ENCODE data around the gene EXOSC3. TPM values are rescaled to one million over a fixed set of nuclear protein-coding genes. Genes with fewer than 3 reads are reported as not detected.

Gene EXOSC3
- total and polyA plus RNA-seq, 2 of the 8 experiments (the other 6 are each of a cell fraction or from before 2014, with no cell fraction given): 46.7 to 73.4 TPM

- Histone ChIP-seq H3K4me2 (ENCODE audit: insufficient read depth in 1 of 2, low read depth in 2 of 2, low read length in 2 of 2) (no peak overlapping the region), H3K9ac (replicated peaks in 1 of 4; ENCODE audit: extremely low read depth in 1 of 4, low read depth in 3 of 4, low read length in 3 of 4) (no peak overlapping the region), H4K5ac (ENCODE audit: insufficient read length, low read depth, low read length) (no peak overlapping the region), H2BK15ac (ENCODE audit: low read length) (no peak overlapping the region), H3K4me3 (ENCODE audit: extremely low read depth in 1 of 4, insufficient read depth in 2 of 4, low read depth in 3 of 4, low read length in 4 of 4) (no peak overlapping the region), H3K79me1 (ENCODE audit: low read depth, low read length) (no peaks in the 10 kb centered on the region; the same call in 1 of the 2 replicates), H3K14ac (ENCODE audit: insufficient read length) (no peak overlapping the region), H3K18ac (ENCODE audit: extremely low read depth, low read length) (no peak overlapping the region), H2BK20ac (ENCODE audit: low read length) (no peak overlapping the region), H3K56ac (replicated peaks; ENCODE audit: insufficient read length, low read depth, low read length) (no peak overlapping the region), H3K36me3 (ENCODE audit: control insufficient read depth in 2 of 4, insufficient read depth in 4 of 4, low read length in 3 of 4) (no peaks in the 10 kb centered on the region), H2BK12ac (ENCODE audit: low read depth, low read length) (no peak overlapping the region), H3K23ac (ENCODE audit: insufficient read length) (no peak overlapping the region), H4K91ac (replicated peaks; ENCODE audit: insufficient read length, low read length) (no peak overlapping the region), H2BK5ac (ENCODE audit: low read depth, low read length) (no peak overlapping the region), H2AFZ (ENCODE audit: low read length) (no peak overlapping the region), H4K8ac (ENCODE audit: extremely low read depth, insufficient read depth, low read length) (no peak overlapping the region), H3K4me1 (replicated peaks in 1 of 4; ENCODE audit: control insufficient read depth in 3 of 4, insufficient read depth in 4 of 4, low read length in 3 of 4) (no peaks in the 10 kb centered on the region), H2BK120ac (replicated peaks; ENCODE audit: low read depth, low read length) (no peak overlapping the region), H3K27ac (ENCODE audit: low read depth, low read length) (no peak overlapping the region), H3K23me2 (ENCODE audit: low read depth, low read length) (no peaks in the 10 kb centered on the region), H2AK5ac (ENCODE audit: low read depth, low read length) (no peak overlapping the region), H3K27me3 (replicated peaks in 1 of 4; ENCODE audit: control insufficient read depth in 3 of 4, extremely low read depth in 1 of 4, insufficient read depth in 3 of 4, low read length in 3 of 4) (no peaks in the 10 kb centered on the region), H3K4ac (replicated peaks; ENCODE audit: insufficient read length, low read depth, low read length) (no peak overlapping the region), H3K79me2 (ENCODE audit: control insufficient read depth in 1 of 2, insufficient read depth in 2 of 2, low read length in 2 of 2) (no peaks in the 10 kb centered on the region), H3K9me3 (ENCODE audit: insufficient read depth in 2 of 2, low read depth in 1 of 2, low read length in 1 of 2) (no peaks in the 10 kb centered on the region), H4K20me1 (replicated peaks in 1 of 2; ENCODE audit: control insufficient read depth in 1 of 2, insufficient read depth in 2 of 2, low read length in 2 of 2) (no peaks in the 10 kb centered on the region)
- FAIRE-seq: no peak
- DNase-seq (ENCODE audit: low read depth in 1 of 2, low spot score in 2 of 2): no peak
- WGBS, 2 experiments (ENCODE audit: extremely low coverage in 1 of 2, insufficient coverage in 1 of 2, insufficient read length in 1 of 2, insufficient replicate concordance in 2 of 2, low coverage in 1 of 2, low lambda C conversion rate in 2 of 2, missing lambda C conversion rate in 1 of 2): 91% methylated on average over 5 of the region's 5 CpGs; no CpG with 5 or more reads in 1 of the 2 experiments
- TF ChIP-seq JUND (IDR thresholded peaks at IDR 0.05; ENCODE audit: low read length) (no peak), CEBPB (IDR thresholded peaks at IDR 0.05; ENCODE audit: low read depth, low read length) (0 out of 2 replicates have a peak, but pooled peaks have one; percentile 6), TBP (IDR thresholded peaks at IDR 0.05; ENCODE audit: low read depth, low read length) (no peak), CTBP2 (IDR thresholded peaks at IDR 0.05; ENCODE audit: borderline replicate concordance, insufficient read depth, insufficient read length, low read length) (no peak)
- ChIA-PET CTCF (ENCODE audit: partially characterized antibody) (interaction anchor here (0.8 kb wide), 1 partner anchor 220 kb away, joined by 3 read pairs; no protein-coding TSS in a partner anchor), POLR2A (ENCODE audit: partially characterized antibody) (interaction anchor here (0.6 to 3.3 kb wide), 2 partner anchors 12 to 16 kb away, joined by 3 to 11 read pairs; partner anchors contain the start of gene DCAF10)
Measured at GRCh38 chr9:37812773-37813379, 28.0 kb upstream of the EXOSC3 start.
